GM18508 (cell line): ENCODE data around the gene MRPL28.

Source experiments
- ATAC-seq: cut with Tn5 transposase; IDR thresholded peaks from one replicate; pipeline ENCODE4 v1.9.1; 2021; ENCODE audit warnings: moderate number of reproducible peaks; ENCODE audit not compliant: insufficient read depth, unreplicated experiment

Gene MRPL28

GRCh38 chr16:322476-323143 lies 47.7 kb downstream of the MRPL28 start:
- ATAC-seq = no peak

DNA sequence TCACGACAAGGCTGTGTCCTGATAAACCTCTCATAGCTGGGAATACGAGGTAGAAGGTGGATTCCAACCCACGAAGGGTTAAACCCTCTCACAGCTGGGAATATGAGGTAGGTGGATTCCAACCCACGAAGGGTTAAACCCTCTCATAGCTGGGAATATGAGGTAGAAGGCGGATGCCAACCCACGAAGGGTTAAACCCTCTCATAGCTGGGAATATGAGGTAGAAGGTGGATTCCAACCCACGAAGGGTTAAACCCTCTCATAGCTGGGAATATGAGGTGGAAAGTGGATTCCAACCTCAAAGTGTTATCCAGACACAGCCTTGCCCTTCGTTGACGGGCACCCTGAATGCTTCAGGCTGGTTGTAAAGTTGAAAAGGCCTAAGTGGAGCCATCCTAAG lies 48.8 kb downstream of the MRPL28 start:
- no peak for ATAC-seq

DNA sequence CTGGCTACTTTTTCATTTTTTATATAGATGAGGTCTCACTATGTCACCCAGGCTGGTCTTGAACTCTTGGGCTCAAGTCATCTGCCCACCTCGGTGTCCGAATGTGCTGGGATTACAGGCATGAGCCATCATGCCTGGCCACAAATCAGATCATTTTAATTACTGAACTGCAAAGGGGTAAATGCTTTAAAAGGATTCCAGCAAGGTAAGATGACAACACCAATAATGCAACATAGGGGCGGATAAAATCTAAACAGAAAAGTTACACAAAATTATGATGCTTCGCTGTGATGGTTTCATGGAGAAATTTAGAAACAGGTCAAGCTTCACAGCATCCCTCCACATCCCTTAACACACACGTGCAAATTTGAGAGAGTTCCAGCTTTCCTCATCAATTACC lies 50.1 kb downstream of the MRPL28 start:
- ATAC-seq = no peak

DNA sequence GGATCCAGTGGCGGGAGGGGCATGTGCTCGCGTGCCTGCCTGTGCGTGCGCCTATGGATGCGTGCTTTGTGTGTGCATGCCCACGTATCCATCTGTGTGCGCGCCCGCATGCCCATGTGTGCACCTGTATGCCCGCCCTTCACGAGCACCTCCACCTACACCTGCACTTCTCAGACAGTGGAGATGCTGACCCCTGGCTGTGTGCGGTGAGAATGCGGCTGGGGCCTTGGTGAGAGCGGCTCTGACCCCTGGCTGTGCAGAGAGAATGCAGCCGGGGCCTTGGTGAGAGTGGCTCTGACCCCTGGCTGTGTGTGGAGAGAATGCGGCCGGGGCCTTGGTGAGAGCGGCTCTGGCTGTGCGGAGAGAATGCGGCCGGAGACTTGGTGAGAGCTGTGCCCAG lies 51.7 kb downstream of the MRPL28 start:
- no peak for ATAC-seq

DNA sequence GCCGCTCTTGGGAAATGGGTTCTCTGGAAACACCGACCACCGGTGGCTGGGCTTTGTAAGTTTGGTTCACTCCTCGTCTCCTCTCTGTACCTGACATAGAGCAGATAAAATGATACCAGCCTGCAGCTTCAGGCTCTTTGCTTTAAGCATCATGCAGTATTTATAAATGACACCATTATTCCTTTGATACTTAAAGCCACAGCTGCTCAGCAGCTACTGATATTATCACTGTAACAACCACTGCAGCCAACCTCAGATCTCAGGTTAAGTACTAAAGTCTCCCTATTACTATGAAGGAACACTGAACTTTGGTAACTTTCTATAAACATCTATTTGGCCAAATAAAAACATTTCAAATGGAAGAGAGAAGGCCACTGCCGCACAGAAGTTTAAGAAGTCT lies 52.8 kb downstream of the MRPL28 start:
- ATAC-seq = no peak
